Liver (tissue), 9 donors: ENCODE measurements around the gene CFAP90. TPM values are rescaled to one million over a fixed set of nuclear protein-coding genes. Genes with fewer than 3 reads are reported as not detected.

Experiments
- DNase-seq: peaks from one replicate; pipeline ENCODE4 v3.0.0-alpha.2; 2017; ENCODE audit warnings: low spot score
- H3K27ac ChIP-seq, 2 donors: one replicate each; pipeline ENCODE4 v1.7.0; 2013; ENCODE audit warnings: inconsistent platforms in 2 of 2, low read length in 2 of 2, control low read depth in 1 of 2, low read depth in 1 of 2, mild to moderate bottlenecking in 1 of 2
- H3K27me3 ChIP-seq, 4 donors: one replicate each; pipeline versions ENCODE4 v1.6.1 to v1.7.0; 2013; ENCODE audit warnings: low read length in 3 of 4, inconsistent platforms in 1 of 4, mild to moderate bottlenecking in 1 of 4, moderate library complexity in 1 of 4; ENCODE audit not compliant: control insufficient read depth in 4 of 4, insufficient read depth in 4 of 4
- H3K36me3 ChIP-seq, 4 donors: one replicate each; pipeline versions ENCODE4 v1.6.1 to v1.7.0; 2013; ENCODE audit warnings: low read length in 3 of 4, mild to moderate bottlenecking in 3 of 4, low read depth in 1 of 4, moderate library complexity in 1 of 4; ENCODE audit not compliant: control insufficient read depth in 4 of 4, insufficient read depth in 3 of 4
- H3K4me1 ChIP-seq, 4 donors: one replicate each; pipeline versions ENCODE4 v1.6.1 to v1.7.0; 2013; ENCODE audit warnings: low read length in 3 of 4, mild to moderate bottlenecking in 3 of 4, moderate library complexity in 1 of 4; ENCODE audit not compliant: control insufficient read depth in 4 of 4, insufficient read depth in 4 of 4
- H3K4me3 ChIP-seq, 3 donors: one replicate each; pipeline versions ENCODE4 v1.6.1 to v1.7.0; 2013; ENCODE audit warnings: low read length in 3 of 3, control low read depth in 1 of 3, low read depth in 1 of 3, mild to moderate bottlenecking in 1 of 3
- H3K9ac ChIP-seq, 2 donors: one replicate each; pipeline ENCODE4 v1.7.0; 2013; ENCODE audit warnings: low read length in 2 of 2, mild to moderate bottlenecking in 2 of 2, moderate library complexity in 2 of 2, control low read depth in 1 of 2, low read depth in 1 of 2
- H3K9me3 ChIP-seq, 4 donors: one replicate each; pipeline versions ENCODE4 v1.6.1 to v1.7.0; 2013; ENCODE audit warnings: low read length in 3 of 4; ENCODE audit not compliant: control insufficient read depth in 4 of 4
- EGR1 ChIP-seq, 2 donors: IDR thresholded peaks; 2 replicates each; pipeline ENCODE4 v1.6.1; 2016 to 2018; ENCODE audit warnings: antibody characterized with exemption in 2 of 2, low read depth in 2 of 2
- FOXA2 ChIP-seq: IDR thresholded peaks from 2 replicates; pipeline ENCODE4 v1.6.1; 2016; ENCODE audit warnings: antibody characterized with exemption
- GABPA ChIP-seq, 2 donors: IDR thresholded peaks in 1 of 2; conservative IDR thresholded peaks in 1 of 2; 2 replicates each; pipeline ENCODE4 v1.6.1; 2016; ENCODE audit warnings: antibody characterized with exemption in 2 of 2, mild to moderate bottlenecking in 1 of 2, moderate library complexity in 1 of 2
- HNF4A ChIP-seq, 2 donors: conservative IDR thresholded peaks; 2 replicates each; pipeline ENCODE4 v1.6.1; 2016; ENCODE audit warnings: antibody characterized with exemption in 2 of 2, mild to moderate bottlenecking in 2 of 2
- HNF4G ChIP-seq: IDR thresholded peaks from 2 replicates; pipeline ENCODE4 v1.6.1; 2016; ENCODE audit warnings: antibody characterized with exemption
- JUND ChIP-seq, 2 donors: IDR thresholded peaks; 2 replicates each; pipeline ENCODE4 v1.6.1; 2016; ENCODE audit warnings: antibody characterized with exemption in 2 of 2
- NR2F2 ChIP-seq: IDR thresholded peaks from 2 replicates; pipeline ENCODE4 v1.6.1; 2016; ENCODE audit warnings: antibody characterized with exemption
- RAD21 ChIP-seq, 2 donors: IDR thresholded peaks; 2 replicates each; pipeline ENCODE4 v1.6.1; 2016; ENCODE audit warnings: antibody characterized with exemption in 2 of 2, mild to moderate bottlenecking in 2 of 2
- RXRA ChIP-seq, 2 donors: IDR thresholded peaks; 2 replicates each; pipeline ENCODE4 v1.6.1; 2017 to 2018; ENCODE audit warnings: antibody characterized with exemption in 2 of 2, mild to moderate bottlenecking in 1 of 2
- SP1 ChIP-seq: IDR thresholded peaks from 2 replicates; pipeline ENCODE4 v1.6.1; 2018; ENCODE audit warnings: antibody characterized with exemption, mild to moderate bottlenecking
- TAF1 ChIP-seq: conservative IDR thresholded peaks from 2 replicates; pipeline ENCODE4 v1.6.1; 2016; ENCODE audit warnings: antibody characterized with exemption, mild to moderate bottlenecking
- WGBS: extraction: QIAGEN DNeasy Blood & Tissue Kit; methylation state at CpG from one replicate; pipeline ENCODE4 v1.1.7; 2013; 5-methylcytosine and 5-hydroxymethylcytosine counted together
- polyA plus RNA-seq, 2 donors: library from polyadenylated mRNA; stranded (reverse) in 1 of 2; unstranded in 1 of 2; fragments of 200-250 nt in 1 of 2; fragments of >200 nt in 1 of 2; fragmentation: Nextera tagmentation in 1 of 2; extraction: Ambion mirVana in 1 of 2; gene quantifications; one replicate each; pipeline versions ENCODE4 v1.2.1 to v1.2.3, GENCODE V29; 2013 to 2015
- total RNA-seq, 2 donors: library from RNA; depleted of rRNA; stranded (reverse); fragments of >200 nt; gene quantifications; one replicate each; pipeline ENCODE4 v1.2.3, GENCODE V29; 2014
- TF ChIP-seq, protein P1 (sequence below): fragments of 150-350 bp; IDR thresholded peaks from 2 replicates; pipeline ENCODE4 v1.5.1; 2017; ENCODE audit warnings: improper control_type of control experiment, low read depth, low read length; ENCODE audit not compliant: missing input control
- TF ChIP-seq, protein P2 (sequence below): IDR thresholded peaks from 2 replicates; pipeline ENCODE4 v1.6.1; 2016; ENCODE audit warnings: antibody characterized with exemption
- TF ChIP-seq, protein P3 (sequence below): IDR thresholded peaks from 2 replicates; pipeline ENCODE4 v1.6.1; 2016; ENCODE audit warnings: antibody characterized with exemption, mild to moderate bottlenecking
- TF ChIP-seq, protein P4 (sequence below): IDR thresholded peaks from 2 replicates; pipeline ENCODE4 v1.6.1; 2016; ENCODE audit warnings: antibody characterized with exemption
- TF ChIP-seq, protein P5 (sequence below): IDR thresholded peaks from 2 replicates; pipeline ENCODE4 v1.6.1; 2016; ENCODE audit warnings: antibody characterized with exemption
- donor health status: healthy.
- donor health status: healthy.
- donor health status: healthy.
- donor health status: healthy.
- donor health status: healthy.

CFAP90 gene
- total and polyA plus RNA-seq, 4 donors: 0.42 to 1.0 (median 0.59) TPM

DNA sequence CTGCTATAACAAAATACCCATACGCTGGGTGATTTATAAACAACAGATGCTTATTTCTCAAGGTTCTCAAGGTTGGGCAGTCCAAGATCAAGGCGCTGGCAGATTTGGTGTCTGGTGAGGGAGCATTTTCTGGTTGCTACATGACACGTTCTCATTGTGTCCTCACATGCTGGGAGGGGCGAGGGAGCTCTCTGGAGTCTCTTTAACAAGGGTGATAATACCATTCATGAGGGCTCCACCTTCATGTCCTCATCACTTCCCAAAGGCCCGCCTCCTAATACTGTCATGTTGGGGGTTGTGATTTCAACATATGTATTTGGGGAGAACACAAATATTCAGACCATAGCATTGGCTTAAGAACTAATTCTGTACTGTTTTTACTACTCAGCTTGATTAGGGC is 4.6 kb downstream of the CFAP90 start (continued):
- TF ChIP-seq, protein P1, sequence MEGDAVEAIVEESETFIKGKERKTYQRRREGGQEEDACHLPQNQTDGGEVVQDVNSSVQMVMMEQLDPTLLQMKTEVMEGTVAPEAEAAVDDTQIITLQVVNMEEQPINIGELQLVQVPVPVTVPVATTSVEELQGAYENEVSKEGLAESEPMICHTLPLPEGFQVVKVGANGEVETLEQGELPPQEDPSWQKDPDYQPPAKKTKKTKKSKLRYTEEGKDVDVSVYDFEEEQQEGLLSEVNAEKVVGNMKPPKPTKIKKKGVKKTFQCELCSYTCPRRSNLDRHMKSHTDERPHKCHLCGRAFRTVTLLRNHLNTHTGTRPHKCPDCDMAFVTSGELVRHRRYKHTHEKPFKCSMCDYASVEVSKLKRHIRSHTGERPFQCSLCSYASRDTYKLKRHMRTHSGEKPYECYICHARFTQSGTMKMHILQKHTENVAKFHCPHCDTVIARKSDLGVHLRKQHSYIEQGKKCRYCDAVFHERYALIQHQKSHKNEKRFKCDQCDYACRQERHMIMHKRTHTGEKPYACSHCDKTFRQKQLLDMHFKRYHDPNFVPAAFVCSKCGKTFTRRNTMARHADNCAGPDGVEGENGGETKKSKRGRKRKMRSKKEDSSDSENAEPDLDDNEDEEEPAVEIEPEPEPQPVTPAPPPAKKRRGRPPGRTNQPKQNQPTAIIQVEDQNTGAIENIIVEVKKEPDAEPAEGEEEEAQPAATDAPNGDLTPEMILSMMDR: no peak
- TF ChIP-seq HNF4A (conservative IDR thresholded peaks at IDR 0.05): no peak
- TF ChIP-seq NR2F2: no peak
- TF ChIP-seq RXRA (IDR thresholded peaks at IDR 0.05): no peak

DNA sequence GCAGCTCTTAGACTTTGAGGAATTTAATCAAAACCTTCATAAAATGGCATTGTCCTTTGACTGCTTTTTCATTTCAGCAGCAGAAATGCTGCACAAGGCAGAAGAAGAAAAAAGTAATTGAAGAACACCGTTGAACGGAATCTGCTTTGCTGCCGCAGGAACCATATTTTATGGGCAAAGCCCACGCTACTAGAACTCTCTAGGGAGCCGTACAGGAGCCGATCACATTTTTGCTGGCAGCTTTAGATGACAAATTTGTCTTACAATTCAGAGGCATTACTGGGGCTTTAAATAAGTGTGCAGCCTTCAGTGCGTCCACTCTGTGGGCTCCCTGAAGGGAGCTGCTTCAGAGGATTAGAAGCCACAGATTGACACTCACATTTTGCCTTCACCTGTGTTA is 5.4 kb downstream of the CFAP90 start:
- no peak for DNase-seq
- Histone ChIP-seq H3K4me3 (no peak overlapping the region), H3K9ac (no peak overlapping the region), H3K27ac (no peak overlapping the region), H3K4me1 (peaks cover 0 to 3% (median 1%) of the 10 kb centered on the region in 4 donors), H3K27me3 (no peaks in the 10 kb centered on the region), H3K36me3 (no peaks in the 10 kb centered on the region), H3K9me3 (no peaks in the 10 kb centered on the region)
- WGBS: 95% methylated on average over 7 of the region's 7 CpGs
- TF ChIP-seq TAF1 (no peak), FOXA2 (no peak), HNF4A (conservative IDR thresholded peaks at IDR 0.05) (no peak), EGR1 (IDR thresholded peaks at IDR 0.05; ENCODE audit: low read depth in 2 of 2) (no peak), HNF4G (no peak), JUND (IDR thresholded peaks at IDR 0.05) (no peak), SP1 (no peak), NR2F2 (no peak), RXRA (IDR thresholded peaks at IDR 0.05) (no peak), GABPA (IDR thresholded peaks at IDR 0.05 in 1 of 2, conservative IDR thresholded peaks at IDR 0.05 in 1 of 2) (no peak), RAD21 (IDR thresholded peaks at IDR 0.05) (no peak)
- TF ChIP-seq, protein P2, sequence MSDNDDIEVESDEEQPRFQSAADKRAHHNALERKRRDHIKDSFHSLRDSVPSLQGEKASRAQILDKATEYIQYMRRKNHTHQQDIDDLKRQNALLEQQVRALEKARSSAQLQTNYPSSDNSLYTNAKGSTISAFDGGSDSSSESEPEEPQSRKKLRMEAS: no peak
- TF ChIP-seq, protein P3, sequence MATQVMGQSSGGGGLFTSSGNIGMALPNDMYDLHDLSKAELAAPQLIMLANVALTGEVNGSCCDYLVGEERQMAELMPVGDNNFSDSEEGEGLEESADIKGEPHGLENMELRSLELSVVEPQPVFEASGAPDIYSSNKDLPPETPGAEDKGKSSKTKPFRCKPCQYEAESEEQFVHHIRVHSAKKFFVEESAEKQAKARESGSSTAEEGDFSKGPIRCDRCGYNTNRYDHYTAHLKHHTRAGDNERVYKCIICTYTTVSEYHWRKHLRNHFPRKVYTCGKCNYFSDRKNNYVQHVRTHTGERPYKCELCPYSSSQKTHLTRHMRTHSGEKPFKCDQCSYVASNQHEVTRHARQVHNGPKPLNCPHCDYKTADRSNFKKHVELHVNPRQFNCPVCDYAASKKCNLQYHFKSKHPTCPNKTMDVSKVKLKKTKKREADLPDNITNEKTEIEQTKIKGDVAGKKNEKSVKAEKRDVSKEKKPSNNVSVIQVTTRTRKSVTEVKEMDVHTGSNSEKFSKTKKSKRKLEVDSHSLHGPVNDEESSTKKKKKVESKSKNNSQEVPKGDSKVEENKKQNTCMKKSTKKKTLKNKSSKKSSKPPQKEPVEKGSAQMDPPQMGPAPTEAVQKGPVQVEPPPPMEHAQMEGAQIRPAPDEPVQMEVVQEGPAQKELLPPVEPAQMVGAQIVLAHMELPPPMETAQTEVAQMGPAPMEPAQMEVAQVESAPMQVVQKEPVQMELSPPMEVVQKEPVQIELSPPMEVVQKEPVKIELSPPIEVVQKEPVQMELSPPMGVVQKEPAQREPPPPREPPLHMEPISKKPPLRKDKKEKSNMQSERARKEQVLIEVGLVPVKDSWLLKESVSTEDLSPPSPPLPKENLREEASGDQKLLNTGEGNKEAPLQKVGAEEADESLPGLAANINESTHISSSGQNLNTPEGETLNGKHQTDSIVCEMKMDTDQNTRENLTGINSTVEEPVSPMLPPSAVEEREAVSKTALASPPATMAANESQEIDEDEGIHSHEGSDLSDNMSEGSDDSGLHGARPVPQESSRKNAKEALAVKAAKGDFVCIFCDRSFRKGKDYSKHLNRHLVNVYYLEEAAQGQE: no peak
- TF ChIP-seq, protein P1: no peak
- TF ChIP-seq, protein P4, sequence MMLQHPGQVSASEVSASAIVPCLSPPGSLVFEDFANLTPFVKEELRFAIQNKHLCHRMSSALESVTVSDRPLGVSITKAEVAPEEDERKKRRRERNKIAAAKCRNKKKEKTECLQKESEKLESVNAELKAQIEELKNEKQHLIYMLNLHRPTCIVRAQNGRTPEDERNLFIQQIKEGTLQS: no peak
- TF ChIP-seq, protein P5, sequence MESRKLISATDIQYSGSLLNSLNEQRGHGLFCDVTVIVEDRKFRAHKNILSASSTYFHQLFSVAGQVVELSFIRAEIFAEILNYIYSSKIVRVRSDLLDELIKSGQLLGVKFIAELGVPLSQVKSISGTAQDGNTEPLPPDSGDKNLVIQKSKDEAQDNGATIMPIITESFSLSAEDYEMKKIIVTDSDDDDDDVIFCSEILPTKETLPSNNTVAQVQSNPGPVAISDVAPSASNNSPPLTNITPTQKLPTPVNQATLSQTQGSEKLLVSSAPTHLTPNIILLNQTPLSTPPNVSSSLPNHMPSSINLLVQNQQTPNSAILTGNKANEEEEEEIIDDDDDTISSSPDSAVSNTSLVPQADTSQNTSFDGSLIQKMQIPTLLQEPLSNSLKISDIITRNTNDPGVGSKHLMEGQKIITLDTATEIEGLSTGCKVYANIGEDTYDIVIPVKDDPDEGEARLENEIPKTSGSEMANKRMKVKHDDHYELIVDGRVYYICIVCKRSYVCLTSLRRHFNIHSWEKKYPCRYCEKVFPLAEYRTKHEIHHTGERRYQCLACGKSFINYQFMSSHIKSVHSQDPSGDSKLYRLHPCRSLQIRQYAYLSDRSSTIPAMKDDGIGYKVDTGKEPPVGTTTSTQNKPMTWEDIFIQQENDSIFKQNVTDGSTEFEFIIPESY: no peak
